Right forelimb (tissue), 1 donor: ENCODE measurements around the gene ST6GALNAC6.

Experiments
- DNase-seq: peaks from one replicate; pipeline ENCODE4 v3.0.0-alpha.2; 2018

The ST6GALNAC6 gene

DNA sequence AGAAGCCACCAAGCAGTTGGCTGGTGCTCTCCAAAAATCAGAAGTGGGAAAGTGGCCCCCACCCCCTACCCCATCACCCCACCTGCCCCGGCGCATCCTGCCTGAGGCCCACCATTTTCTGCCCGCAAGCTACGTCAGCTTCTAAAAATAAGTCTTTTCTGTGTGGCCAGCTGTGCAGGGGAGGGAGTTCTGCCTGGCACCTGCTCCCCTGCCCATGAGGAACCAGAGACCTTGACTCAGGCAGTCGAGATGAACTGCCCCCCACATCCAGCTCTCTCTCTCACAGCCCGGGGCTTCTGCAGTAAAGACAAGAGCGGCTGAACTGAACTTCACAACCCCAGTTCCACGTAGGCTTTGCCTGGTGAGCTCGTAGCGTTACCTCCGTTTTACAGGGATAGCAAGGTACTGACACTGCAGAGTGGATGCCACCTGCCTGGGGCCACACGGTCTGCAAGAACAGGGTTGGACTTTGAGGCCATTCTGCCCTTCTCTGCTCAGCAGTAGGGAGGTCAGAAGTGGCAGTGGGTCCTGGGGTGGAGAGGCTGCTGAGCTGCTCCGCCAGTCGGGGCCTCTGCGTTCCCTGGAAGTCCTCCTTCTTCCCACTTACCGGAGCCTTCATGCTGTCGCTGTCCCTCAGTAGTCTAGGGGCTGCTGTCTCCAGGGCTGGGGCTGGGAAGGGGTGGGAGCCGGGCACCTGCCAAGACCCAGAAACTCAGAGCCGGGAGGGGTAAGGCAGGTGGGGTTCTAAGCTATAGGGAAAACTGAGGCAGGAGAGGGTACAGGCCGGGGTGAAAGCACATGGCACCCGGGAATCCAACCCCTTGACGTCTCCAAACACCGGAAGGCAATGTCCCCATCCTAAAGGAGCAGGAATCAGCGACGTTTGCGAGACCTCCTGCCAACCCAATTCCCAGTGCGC lies 16.7 kb upstream of the ST6GALNAC6 start:
- DNase-seq: no peak

DNA sequence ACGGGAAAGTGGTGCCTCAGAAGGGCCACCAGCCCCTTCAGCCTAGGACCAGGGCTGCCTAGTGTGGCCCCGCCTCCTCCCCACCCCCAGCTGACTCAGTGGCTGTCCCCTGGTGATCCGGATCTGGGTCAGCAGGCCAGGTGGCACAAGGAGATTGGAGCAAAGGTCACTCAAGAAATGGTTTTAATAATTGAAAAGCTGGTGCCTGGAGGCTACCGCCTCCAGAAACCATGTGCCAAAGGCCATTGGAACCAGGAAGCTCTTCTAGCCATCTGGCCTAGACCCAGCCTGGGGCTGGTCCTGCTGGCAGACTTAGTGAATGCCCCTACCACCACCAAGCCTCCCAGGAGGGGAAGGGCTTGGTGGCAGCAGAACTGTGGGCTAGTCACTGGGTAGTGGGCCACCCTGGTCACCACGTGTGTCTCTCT lies 15.9 kb upstream of the ST6GALNAC6 start:
- DNase-seq: no peak

DNA sequence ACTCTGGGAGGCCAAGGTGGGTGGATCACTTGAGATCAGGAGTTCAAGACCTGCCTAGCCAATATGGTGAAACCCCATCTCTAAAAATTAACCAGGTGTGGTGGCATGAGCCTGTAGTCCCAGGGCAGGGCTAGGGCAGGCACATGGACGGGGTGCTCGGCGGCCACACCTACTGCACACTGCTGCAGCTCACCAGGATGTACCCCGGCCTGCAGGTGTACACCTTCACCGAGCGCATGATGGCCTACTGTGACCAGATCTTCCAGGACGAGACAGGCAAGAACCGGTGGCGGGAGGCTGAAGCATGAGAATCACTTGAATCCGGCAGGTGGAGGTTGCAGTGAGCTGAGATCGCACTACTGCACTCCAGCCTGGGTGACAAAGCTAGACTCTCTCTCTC lies 14.3 kb upstream of the ST6GALNAC6 start:
- DNase-seq: no peak

DNA sequence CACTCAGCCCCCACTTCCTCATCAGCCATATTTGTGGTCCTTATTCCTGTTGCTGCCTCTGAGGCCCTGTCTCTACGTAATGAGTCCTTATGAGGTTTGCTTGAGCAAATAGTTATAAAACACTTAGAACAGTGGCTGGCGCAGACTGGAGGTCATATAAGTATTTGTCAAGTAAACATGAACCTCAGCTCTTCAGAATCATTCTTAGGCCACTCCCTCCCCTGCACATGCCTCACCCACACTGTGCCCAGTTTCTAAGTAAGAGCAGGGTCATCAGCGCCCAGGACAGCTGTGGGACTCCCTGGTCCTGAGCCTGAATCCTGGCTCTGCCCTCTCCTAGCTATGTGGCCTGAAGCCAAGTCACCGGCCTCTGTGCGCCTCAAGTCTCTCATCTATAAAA lies 13.5 kb upstream of the ST6GALNAC6 start:
- no peak for DNase-seq

DNA sequence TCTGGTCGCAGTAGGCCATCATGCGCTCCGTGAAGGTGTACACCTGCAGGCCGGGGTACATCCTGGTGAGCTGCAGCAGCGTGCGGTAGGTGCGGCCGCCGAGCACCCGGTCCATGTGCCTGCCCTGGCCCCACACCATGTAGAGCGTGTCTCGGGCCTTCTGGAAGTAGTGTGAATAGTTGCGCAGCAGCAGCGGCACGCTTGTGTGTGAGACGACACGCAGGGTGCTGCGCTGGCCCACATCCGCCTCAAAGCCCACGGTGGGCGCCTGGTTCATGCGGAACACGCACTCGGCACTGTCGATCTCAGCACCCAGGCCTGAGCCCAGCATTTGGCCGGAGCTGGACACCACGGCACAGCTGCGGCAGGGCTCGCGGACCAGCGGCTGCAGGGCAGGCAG lies 12.9 kb upstream of the ST6GALNAC6 start:
- DNase-seq: no peak

DNA sequence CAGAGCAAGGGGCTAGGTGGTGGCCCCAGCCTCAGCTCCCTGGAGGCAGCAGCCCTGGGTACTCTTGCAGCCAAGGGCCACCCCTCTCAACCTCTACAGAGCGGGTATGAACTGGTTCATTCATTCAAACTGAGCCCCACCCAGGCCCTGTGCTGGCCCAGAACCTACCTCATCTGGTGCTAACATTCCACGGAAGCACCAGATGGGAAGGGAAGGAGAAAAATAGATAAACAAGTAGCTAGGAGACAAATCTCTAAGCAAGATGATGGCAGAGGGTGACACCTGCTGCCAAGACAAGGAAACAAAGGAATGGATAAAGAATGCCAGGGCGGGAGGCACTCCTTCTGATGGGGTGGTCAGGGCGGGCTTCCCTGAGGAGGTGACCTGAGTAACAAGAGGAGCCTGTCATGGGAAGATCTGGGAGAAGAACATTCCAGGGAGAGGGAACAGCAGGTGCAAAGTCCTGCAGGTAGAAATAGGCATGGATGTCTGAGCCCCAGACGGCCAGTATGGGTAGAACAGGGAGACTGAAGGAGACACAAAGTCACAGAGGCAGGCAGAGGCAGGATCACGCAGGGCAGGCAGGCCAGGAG lies 11.3 kb upstream of the ST6GALNAC6 start:
- no peak for DNase-seq

DNA sequence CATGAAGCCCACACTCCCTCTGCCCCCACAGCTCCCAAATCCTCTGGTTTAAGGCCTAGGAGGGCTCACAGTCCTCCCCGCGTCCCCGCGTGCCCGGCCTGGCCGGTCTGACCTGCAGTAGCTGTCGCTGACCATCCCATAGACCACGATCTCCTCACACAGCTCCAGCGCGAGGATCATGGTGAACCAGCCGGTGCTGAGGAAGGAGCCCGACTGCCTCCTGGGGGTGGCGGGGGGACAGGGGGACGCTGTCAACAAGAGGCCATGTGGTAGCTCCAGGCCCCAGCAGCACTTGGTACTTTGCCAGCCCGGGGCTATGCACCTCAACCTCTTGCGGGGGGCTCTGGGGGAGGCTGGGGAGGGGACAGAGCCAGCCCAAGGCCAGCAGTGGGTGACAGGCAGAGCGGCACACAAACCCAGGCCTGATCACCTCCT lies 10.5 kb upstream of the ST6GALNAC6 start:
- no peak for DNase-seq

DNA sequence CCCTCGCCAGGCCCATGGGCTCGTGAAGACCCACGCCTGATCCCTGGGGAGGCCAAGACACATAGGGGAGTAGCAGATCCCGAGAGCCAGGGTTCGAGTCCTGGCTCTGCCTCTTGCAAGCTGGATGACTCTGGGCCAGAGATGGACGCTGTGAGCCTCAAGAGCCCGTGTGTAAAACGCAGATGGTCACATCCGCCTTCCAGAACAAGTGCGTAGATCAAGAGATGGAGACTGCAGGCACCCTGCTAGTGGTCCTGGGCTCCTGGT lies 9.2 kb upstream of the ST6GALNAC6 start:
- DNase-seq: no peak

DNA sequence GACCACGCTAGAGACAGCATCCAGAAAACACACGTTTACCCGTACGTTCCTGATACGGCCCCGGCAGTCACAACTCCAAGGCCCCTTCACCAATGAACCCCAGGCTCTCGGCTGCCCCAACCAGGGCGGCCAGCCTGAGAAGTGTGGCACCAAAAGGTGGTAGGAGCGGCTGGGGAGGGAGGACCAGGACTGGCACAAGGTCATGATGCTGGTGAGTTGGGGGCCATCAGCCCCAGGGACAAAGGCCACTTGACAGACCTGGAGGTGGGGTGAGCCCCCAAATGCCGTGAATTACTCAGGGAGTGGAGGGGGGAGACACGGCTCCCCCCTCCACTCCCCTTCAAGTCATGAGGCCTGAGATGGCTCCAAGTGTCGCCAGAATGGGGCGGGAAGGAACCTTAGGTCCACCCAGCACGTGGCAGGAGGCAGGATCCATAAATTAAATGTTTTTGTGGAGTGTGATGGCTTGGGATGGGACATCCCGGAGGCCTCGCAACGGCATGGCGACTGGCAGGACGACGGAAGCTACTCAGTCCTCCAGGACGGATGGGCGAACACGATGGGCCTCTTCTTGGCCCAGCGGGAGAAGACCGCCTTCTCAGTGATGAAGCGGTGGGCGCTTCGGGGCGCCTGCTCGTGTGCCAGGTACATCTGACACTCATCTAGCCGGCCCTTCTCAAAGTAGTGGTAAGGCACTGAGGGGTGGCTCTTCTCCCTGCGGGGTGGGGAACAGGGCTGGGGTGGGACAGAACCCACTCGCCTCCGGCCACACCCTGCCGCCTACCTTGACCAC lies 8.7 kb upstream of the ST6GALNAC6 start:
- no peak for DNase-seq

DNA sequence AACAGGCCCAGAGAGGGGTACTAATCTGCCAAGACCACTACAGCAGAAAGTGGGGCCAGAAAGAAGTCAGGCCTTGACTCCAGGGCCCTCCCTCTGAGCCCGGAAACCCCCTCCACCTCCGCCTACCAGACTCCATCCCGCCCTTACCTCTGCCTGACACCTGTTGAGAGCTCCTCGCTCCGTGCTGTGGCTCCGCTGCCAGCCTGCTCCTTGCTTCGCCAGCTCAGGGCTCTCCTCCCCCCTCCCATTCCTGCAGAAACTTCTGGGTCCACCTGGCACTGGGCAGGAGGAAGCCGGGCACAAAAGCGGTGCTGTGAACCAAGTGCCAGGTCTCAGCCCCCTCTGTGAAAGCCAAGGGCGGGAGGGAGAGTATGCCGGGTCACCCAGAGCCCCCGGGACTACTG lies 6.4 kb upstream of the ST6GALNAC6 start:
- DNase-seq: no peak

DNA sequence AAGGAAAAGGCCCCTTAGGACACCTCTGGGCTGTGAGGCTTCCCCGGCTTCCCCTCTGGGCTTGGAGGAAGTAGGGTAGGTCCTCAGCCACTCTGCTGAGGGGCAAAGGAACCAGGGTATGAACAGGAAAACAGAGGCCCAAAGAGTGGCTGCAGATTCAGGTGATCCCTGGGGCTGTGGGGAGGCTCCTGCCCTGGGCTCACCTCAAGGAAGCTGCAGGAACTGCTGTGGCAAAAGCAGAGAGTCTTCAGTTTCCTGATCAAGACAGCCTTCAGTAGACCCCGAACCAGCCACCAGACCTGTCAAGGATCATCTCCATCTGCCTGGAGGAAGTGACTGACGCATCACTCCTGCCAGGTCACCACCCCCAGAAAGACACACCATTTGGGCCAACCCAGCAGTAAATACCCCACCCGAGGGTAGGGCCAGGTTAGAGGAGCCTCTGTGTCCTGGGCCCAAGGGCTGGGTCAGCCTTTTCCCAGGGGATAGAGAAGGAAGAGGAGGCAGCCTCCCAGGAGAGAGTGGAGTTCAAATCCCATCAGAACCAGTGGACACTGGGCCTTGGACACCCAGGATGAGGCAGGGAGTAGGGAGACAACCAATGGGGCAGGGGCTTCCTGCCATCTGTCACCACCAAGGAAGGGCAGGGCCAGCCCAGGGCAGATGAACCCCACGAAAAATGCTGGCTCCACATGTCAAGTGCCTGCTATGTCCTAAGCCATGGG lies 5.8 kb upstream of the ST6GALNAC6 start:
- DNase-seq: no peak

DNA sequence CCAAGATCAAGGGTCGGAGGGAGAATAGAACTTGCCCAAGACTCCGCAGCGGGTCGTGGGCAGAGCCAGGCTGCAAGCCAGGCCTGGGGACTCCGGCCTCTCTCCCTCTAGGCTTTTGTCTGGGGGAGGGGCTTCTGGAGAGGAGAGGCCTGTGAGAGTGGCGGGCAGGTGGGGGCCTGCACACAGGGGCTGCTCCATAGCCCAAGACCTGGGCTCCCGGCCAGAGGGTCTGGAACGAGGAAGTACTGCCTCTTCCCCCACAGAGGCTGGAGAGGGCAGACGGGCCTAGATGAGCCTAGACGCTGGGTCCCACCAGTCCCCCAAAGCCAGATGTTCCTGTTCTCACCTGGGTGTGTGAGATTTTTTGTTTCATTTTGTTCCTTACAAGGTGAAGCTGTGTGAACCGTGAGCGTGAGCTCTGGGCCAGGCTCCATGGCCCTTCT lies 5.2 kb upstream of the ST6GALNAC6 start:
- DNase-seq: no peak

DNA sequence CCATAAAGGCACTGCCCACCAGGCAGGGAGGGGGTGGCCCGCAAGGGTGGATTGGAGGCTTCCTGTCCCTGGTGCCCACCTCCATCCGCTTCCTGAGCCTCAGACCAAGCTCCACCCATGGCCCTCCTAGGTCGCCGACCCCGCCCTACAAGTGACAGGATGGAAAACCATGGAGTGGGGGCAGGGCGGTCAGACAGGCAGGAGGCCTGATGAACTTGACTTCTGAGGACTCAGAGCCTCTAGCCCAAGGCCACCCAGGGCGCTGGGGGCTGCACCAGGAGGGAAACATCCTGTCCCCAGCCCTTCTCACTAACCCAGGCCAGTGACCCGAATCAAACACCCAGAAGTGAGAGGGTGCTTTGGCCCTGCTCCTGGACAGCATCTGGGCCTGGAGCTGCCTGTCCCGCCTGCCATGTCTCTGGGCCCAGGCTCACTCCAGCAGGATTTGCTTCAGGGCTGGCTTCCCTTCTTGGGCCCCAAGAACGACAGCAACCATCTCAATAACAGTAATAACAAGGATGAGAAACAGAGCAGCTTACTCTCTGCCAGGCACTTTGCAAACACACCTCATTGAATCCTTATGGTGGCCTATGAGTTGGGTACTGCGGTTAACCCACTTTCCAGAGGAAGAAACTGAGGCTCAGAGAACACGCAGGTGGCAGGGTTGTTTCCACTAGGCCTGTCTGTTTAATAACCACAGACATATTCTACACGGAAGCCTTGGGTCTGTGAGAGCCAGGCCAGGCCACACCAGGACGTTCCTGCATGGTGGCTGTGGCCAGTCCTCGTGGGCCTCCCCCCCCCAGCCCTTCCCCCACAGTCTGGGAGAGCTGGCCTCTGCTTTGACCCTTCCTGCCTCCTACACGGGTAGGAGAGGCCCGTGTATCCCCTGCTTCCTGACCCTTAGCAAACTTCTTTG lies 4.4 kb upstream of the ST6GALNAC6 start:
- peak; percentile 78 for DNase-seq

DNA sequence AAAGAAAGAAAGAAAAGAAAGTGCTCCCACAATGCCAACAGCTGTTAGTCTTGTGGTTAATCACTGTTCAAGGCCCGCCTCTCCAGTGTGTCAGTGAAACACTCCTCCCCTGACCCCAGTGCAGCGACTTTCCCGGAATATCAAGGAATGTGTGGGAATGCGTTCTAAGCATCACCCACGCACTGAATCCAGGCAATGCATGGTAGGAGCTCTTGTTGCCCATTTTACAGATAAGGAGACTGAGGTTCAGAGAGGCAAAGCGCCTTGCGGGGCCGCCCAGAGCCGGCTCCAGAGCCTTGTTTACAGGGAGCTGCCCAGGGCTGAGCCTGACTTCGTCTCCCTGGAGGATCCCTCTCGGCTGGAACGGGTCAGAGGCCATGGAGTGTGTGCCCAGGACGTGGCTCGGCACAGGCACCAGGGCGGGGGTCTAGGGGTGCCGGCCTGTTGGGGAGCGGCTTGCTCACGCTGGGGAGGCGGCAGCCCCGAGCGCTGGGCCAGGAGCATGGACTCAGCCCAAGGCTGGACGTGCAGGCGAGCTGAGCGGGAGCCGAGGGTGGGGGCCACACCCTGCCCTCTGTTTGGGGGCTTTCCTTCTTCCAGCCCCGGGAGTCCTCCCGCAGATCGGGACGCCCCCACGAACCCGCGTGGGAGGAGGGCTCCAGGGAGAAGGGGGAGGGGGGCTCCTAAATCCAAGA lies 823 bp downstream of the ST6GALNAC6 start:
- DNase-seq: peak; percentile 74

DNA sequence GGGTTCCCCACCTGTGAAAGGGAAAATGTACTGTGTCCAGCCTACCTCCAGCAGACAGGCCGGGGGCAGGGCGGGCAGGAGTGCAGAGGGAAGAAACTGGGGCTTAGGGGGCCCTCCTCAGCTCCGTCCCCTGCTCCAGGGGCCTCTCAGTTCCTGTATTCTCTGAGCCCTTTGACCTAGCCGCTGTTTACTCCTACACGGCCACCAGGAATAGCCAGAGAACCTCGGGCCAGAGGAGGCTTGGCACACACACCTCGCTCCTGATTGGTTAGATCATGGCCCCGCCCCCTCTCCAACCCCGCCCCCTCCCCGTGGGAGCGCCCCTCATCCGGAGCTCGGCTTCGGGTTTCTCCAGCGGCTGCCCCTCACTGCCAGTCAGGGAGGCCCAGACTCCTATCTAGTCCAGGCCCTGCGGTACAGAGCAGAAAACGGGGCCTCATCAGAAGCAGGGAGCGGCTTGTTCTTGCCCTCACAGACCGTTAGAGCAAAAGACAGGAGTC lies 2.2 kb downstream of the ST6GALNAC6 start:
- peak; percentile 90 for DNase-seq

DNA sequence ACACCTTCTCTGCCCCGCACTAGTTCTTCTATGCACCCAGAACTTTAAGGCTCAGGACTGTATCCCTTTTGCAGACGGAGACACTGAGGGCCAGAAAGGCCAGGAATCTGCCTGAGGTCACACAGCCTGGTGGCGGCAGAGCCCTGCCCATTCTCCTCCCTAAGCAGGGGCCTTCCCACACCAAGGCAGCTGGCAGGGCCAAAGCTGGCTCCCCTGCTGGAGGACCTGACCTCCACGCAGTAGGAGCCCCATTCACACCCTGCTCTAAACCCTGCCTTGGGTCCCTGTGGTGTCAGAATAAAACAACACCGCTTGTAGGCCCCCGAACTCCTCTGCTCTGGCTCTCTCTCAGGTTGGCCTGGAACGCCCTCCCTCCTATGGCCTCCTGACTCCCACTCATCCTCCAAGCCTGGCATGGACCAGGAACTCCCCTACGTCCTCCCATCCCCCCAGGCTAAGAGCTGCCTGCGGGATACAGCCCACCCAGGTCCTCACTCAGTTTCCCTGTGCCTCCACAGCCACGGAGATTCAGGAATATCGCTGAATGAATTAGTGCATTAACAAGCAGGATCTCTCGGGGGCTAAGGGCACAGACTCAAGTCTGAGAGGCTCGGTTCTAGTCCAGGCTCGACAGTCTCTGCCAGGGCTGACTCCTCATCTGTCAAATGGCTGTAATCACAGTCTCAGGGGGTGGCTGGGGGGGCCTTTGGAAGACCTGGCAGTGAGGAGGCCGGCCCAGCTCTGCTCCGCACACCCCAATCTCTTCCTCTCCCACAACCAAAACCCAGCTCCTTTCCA lies 2.8 kb downstream of the ST6GALNAC6 start:
- no peak for DNase-seq

DNA sequence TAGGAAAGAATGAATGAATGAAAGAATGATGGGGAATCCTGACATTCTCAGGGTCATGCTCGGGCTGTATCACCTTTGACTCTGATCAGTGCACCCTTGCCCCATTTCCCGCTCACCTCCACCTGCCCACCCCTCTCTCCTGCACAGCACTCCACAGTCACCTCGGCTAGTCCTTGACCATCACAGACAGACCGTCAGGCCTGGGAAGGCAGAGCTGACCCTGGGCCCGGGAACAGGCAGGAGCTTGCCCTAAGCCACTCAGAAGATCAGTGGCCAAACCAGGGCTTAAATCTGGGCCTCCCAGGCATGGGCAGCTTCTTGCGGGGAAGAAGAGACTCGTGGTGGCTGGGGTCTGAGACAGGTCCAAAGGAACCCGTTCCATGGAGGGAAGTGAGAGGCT lies 3.6 kb downstream of the ST6GALNAC6 start:
- DNase-seq: no peak

DNA sequence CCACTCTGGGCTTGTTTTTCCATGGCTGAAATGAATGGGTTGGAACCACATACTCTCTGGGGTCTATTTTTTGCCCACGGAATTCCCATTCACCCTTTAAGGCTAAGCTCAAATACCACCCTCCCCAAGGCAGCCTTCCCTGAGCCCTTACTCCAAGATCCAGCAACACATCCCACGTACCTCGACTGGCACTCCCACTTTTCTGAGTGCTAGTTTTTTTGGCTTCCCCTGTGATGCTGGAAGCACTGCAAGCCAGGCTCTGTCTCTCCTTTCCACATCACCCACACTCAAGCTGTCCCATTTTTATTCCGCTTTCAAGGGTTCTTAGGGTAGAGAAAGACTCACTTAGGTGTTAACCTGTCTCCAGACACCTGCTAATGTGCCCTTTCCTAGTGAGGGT lies 6.0 kb downstream of the ST6GALNAC6 start:
- DNase-seq: no peak

DNA sequence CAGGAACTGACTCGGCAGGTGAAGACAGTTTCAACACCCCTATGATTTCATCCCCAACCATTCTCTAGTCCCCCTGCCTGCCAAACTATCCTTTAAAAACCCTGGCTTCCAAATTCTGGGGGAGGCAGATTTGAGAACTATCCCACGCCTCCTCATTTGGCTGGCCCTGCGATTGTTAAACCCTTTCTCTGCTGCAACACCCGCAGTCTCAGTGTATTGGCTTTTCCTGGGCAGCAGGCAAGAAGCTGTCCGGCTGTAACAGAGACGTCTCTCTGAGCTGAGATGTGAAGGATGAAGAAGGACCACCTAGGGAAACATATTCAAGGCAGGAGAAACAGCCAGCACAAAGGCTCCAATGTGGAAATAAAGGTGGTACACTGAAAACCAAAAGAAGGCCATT lies 6.6 kb downstream of the ST6GALNAC6 start:
- DNase-seq: no peak

DNA sequence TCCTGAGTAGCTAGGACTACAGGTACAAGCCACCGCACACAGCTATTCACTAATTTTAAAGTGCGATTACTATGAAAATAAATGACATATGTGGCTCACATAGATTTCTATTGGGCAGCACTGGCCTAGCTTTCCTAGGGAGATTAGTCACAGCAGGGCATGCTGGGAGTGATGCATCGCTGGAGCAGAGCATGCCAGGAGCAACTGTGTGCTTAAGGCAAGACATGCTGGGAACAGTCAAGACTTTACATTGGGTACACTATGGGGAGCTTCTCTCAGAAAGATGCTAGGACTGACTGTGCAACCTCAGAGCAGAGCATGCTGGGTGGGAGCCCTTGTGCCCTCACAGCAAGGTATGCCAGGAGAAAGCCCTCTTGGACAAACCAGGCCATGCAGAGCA lies 9.3 kb downstream of the ST6GALNAC6 start:
- no peak for DNase-seq
